H1 (cell line): ENCODE data around the gene RPGR. TPM values are rescaled to one million over a fixed set of nuclear protein-coding genes. Genes with fewer than 3 reads are reported as not detected.

Source experiments
- CTCF ChIA-PET: fragments of 300-600 bp; sonication (Branson Sonifier 250); formaldehyde crosslinking; loops from one replicate; lab custom pipeline; 2021; ENCODE audit not compliant: partially characterized antibody; lab: Charles Lee
- POLR2A ChIA-PET: fragments of 300-600 bp; sonication (Branson Sonifier 250); formaldehyde crosslinking; loops from one replicate; lab custom pipeline; 2021; ENCODE audit warnings: inconsistent platforms; ENCODE audit not compliant: partially characterized antibody; lab: Charles Lee
- DNase-seq, 2 experiments: peaks; one replicate each; pipeline versions ENCODE4 v3.0.0 to v3.0.0-alpha.2; 2010 to 2022; ENCODE audit warnings: low spot score in 2 of 2, low read depth in 1 of 2, mixed read lengths in 1 of 2
- FAIRE-seq: peaks from 2 replicates; lab custom pipeline; 2011; peaks lifted over from hg19 to GRCh38; lab: Jason Lieb, UNC
- H2AFZ ChIP-seq: 2 replicates; pipeline ENCODE4 v1.8.1; 2012; ENCODE audit warnings: low read length, inconsistent platforms
- H2AK5ac ChIP-seq: 2 replicates; pipeline ENCODE4 v1.6.1; 2013; ENCODE audit warnings: low read depth, low read length
- H2BK120ac ChIP-seq: replicated peaks from 2 replicates; pipeline ENCODE3; 2013; ENCODE audit warnings: low read depth, low read length, inconsistent platforms
- H2BK12ac ChIP-seq: 2 replicates; pipeline ENCODE4 v1.6.1; 2013; ENCODE audit warnings: low read depth, low read length
- H2BK15ac ChIP-seq: 2 replicates; pipeline ENCODE4 v1.6.1; 2013; ENCODE audit warnings: low read length
- H2BK20ac ChIP-seq: 2 replicates; pipeline ENCODE4 v1.6.1; 2013; ENCODE audit warnings: low read length
- H2BK5ac ChIP-seq: 2 replicates; pipeline ENCODE4 v1.6.1; 2013; ENCODE audit warnings: low read depth, low read length
- H3K14ac ChIP-seq: 2 replicates; pipeline ENCODE4 v1.6.1; 2013; ENCODE audit warnings: inconsistent platforms; ENCODE audit not compliant: insufficient read length
- H3K18ac ChIP-seq: 2 replicates; pipeline ENCODE4 v1.6.1; 2013; ENCODE audit warnings: low read length; ENCODE audit errors: extremely low read depth
- H3K23ac ChIP-seq: 2 replicates; pipeline ENCODE4 v1.6.1; 2013; ENCODE audit warnings: inconsistent platforms; ENCODE audit not compliant: insufficient read length
- H3K23me2 ChIP-seq: 2 replicates; pipeline ENCODE4 v1.6.1; 2013; ENCODE audit warnings: low read depth, low read length
- H3K27ac ChIP-seq: 2 replicates; pipeline ENCODE4 v1.6.1; 2011; ENCODE audit warnings: low read depth, low read length, inconsistent platforms
- H3K27me3 ChIP-seq, 4 experiments: replicated peaks in 1 of 4; 1 replicate in 1 of 4; 2 replicates in 3 of 4; pipeline versions ENCODE4 v1.6.1 to v1.8.1; 2011 to 2013; ENCODE audit warnings: low read length in 3 of 4, mild to moderate bottlenecking in 3 of 4, inconsistent platforms in 2 of 4, mixed read lengths in 2 of 4, moderate library complexity in 1 of 4; ENCODE audit not compliant: control insufficient read depth in 3 of 4, insufficient read depth in 3 of 4; ENCODE audit errors: extremely low read depth in 1 of 4
- H3K36me3 ChIP-seq, 4 experiments: 2 replicates each; pipeline versions ENCODE4 v1.6.1 to v1.8.1; 2011 to 2013; ENCODE audit warnings: mild to moderate bottlenecking in 4 of 4, low read length in 3 of 4, moderate library complexity in 2 of 4, control low read depth in 1 of 4, inconsistent platforms in 1 of 4; ENCODE audit not compliant: insufficient read depth in 4 of 4, control insufficient read depth in 2 of 4
- H3K4ac ChIP-seq: replicated peaks from 2 replicates; pipeline ENCODE3; 2013; ENCODE audit warnings: low read length, low read depth, mixed read lengths, inconsistent platforms; ENCODE audit not compliant: insufficient read length
- H3K4me1 ChIP-seq, 4 experiments: replicated peaks in 1 of 4; 1 replicate in 1 of 4; 2 replicates in 3 of 4; pipeline versions ENCODE4 v1.6.1 to v1.8.1; 2011 to 2013; ENCODE audit warnings: low read length in 3 of 4, inconsistent platforms in 2 of 4, mixed read lengths in 1 of 4; ENCODE audit not compliant: insufficient read depth in 4 of 4, control insufficient read depth in 3 of 4
- H3K4me2 ChIP-seq, 2 experiments: 2 replicates each; pipeline versions ENCODE4 v1.6.1 to v1.8.1; 2011 to 2013; ENCODE audit warnings: low read depth in 2 of 2, low read length in 2 of 2, control low read depth in 1 of 2, inconsistent platforms in 1 of 2, mild to moderate bottlenecking in 1 of 2; ENCODE audit not compliant: insufficient read depth in 1 of 2
- H3K4me3 ChIP-seq, 4 experiments: fragments of 200-600, 300-600 bp in 1 of 4; sonication (generic), shearing (Covaris generic), sonication (Bioruptor Twin) in 1 of 4; 2 replicates each; pipeline versions ENCODE4 v1.5.1 to v1.8.1; 2011 to 2016; ENCODE audit warnings: low read length in 4 of 4, low read depth in 3 of 4, control low read depth in 2 of 4, inconsistent platforms in 2 of 4, mild to moderate bottlenecking in 2 of 4, mixed read lengths in 1 of 4, moderate library complexity in 1 of 4; ENCODE audit not compliant: insufficient read depth in 2 of 4; ENCODE audit errors: extremely low read depth in 1 of 4
- H3K56ac ChIP-seq: replicated peaks from 2 replicates; pipeline ENCODE3; 2013; ENCODE audit warnings: low read depth, mild to moderate bottlenecking, mixed read lengths, low read length, inconsistent platforms; ENCODE audit not compliant: insufficient read length
- H3K79me1 ChIP-seq: 2 replicates; pipeline ENCODE4 v1.6.1; 2013; ENCODE audit warnings: low read depth, low read length, control low read depth
- H3K79me2 ChIP-seq, 2 experiments: 2 replicates each; pipeline versions ENCODE4 v1.6.1 to v1.8.1; 2012 to 2013; ENCODE audit warnings: low read length in 2 of 2, mild to moderate bottlenecking in 2 of 2, inconsistent platforms in 1 of 2; ENCODE audit not compliant: insufficient read depth in 2 of 2, control insufficient read depth in 1 of 2
- H3K9ac ChIP-seq, 4 experiments: replicated peaks in 1 of 4; 1 replicate in 1 of 4; 2 replicates in 3 of 4; pipeline versions ENCODE4 v1.6.1 to v1.8.1; 2011 to 2013; ENCODE audit warnings: low read depth in 3 of 4, low read length in 3 of 4, control low read depth in 2 of 4, mild to moderate bottlenecking in 2 of 4, moderate library complexity in 2 of 4, inconsistent platforms in 1 of 4; ENCODE audit errors: extremely low read depth in 1 of 4
- H3K9me3 ChIP-seq, 2 experiments: 2 replicates each; pipeline versions ENCODE4 v1.6.1 to v1.8.1; 2012 to 2013; ENCODE audit warnings: mild to moderate bottlenecking in 2 of 2, moderate library complexity in 2 of 2, control low read depth in 1 of 2, inconsistent platforms in 1 of 2, low read depth in 1 of 2, low read length in 1 of 2, mixed read lengths in 1 of 2; ENCODE audit not compliant: insufficient read depth in 2 of 2
- H4K20me1 ChIP-seq, 2 experiments: replicated peaks in 1 of 2; 2 replicates each; pipeline versions ENCODE3 to v1.8.1; 2011 to 2013; ENCODE audit warnings: inconsistent platforms in 2 of 2, low read length in 2 of 2, mild to moderate bottlenecking in 1 of 2; ENCODE audit not compliant: insufficient read depth in 2 of 2, control insufficient read depth in 1 of 2
- H4K5ac ChIP-seq: 2 replicates; pipeline ENCODE4 v1.6.1; 2013; ENCODE audit warnings: low read length, low read depth, mixed read lengths, inconsistent platforms; ENCODE audit not compliant: insufficient read length
- H4K8ac ChIP-seq: 2 replicates; pipeline ENCODE4 v1.8.0; 2013; ENCODE audit warnings: mild to moderate bottlenecking, moderate library complexity, low read length, inconsistent platforms; ENCODE audit not compliant: insufficient read depth; ENCODE audit errors: extremely low read depth
- H4K91ac ChIP-seq: replicated peaks from 2 replicates; pipeline ENCODE3; 2013; ENCODE audit warnings: low read length, mixed read lengths, inconsistent platforms; ENCODE audit not compliant: insufficient read length
- HDAC2 ChIP-seq, 2 experiments: fragments of 300-600 bp in 1 of 2; sonication (generic) in 1 of 2; IDR thresholded peaks; 2 replicates each; pipeline ENCODE4 v1.6.1; 2011 to 2012; ENCODE audit warnings: low read depth in 2 of 2, low read length in 2 of 2, mild to moderate bottlenecking in 2 of 2, moderate library complexity in 2 of 2, borderline replicate concordance in 1 of 2, inconsistent platforms in 1 of 2
- RNF2 ChIP-seq: fragments of 200-900, 300-1000 bp; sonication (generic); IDR thresholded peaks from 2 replicates; pipeline ENCODE4 v1.7.1; 2016; ENCODE audit warnings: borderline replicate concordance, low read depth, mild to moderate bottlenecking, antibody characterized with exemption, low read length; ENCODE audit not compliant: poor library complexity, severe bottlenecking; ENCODE audit errors: missing control alignments
- WGBS, 2 experiments: shearing (Covaris generic) in 1 of 2; methylation state at CpG; one replicate each; pipeline versions ENCODE4 v1.1.6 to v1.1.7; 2013 to 2015; ENCODE audit warnings: low lambda C conversion rate in 2 of 2, mixed read lengths in 2 of 2, inconsistent platforms in 1 of 2, low coverage in 1 of 2, missing lambda C conversion rate in 1 of 2; ENCODE audit not compliant: insufficient replicate concordance in 2 of 2, insufficient coverage in 1 of 2, insufficient read length in 1 of 2; ENCODE audit errors: extremely low coverage in 1 of 2, missing lambda C conversion rate in 1 of 2; 5-methylcytosine and 5-hydroxymethylcytosine counted together
- polyA plus RNA-seq, 7 experiments: library from polyadenylated mRNA; depleted of rRNA in 3 of 7; stranded (reverse) in 5 of 7; unstranded in 2 of 7; fragments of >200 nt in 5 of 7; fragments of 200-250 nt in 2 of 7; gene quantifications; 1 replicate in 5 of 7; 2 replicates in 1 of 7; 4 replicates in 1 of 7; pipeline versions ENCODE4 v1.2.1 to v1.2.3, GENCODE V29; 2011 to 2013; ENCODE audit warnings: missing spikeins in 2 of 7, mixed read lengths in 2 of 7
- total RNA-seq: library from RNA; stranded (reverse); fragmentation: NEBNext Ultra II Directional; extraction: Animal tissue kit (Norgen Biotek cat#: 25700); gene quantifications from 2 replicates; pipeline ENCODE4 v1.2.1, GENCODE V29; 2021
- TF ChIP-seq, protein P1 (sequence below): IDR thresholded peaks from 2 replicates; pipeline ENCODE4 v1.6.1; 2012; ENCODE audit warnings: inconsistent platforms

RPGR gene
- total and polyA plus RNA-seq, 2 of the 8 experiments (the other 6 are each of a cell fraction or from before 2014, with no cell fraction given) = 1.6 to 10.0 TPM

GRCh38 chrX:38368774-38369173 is 41.5 kb upstream of the RPGR start:
- Histone ChIP-seq H3K14ac (no peak overlapping the region), H3K36me3 (no peaks in the 10 kb centered on the region), H3K4me3 (no peak overlapping the region), H2AFZ (no peak overlapping the region), H3K27me3 (no peaks in the 10 kb centered on the region), H3K27ac (no peak overlapping the region), H3K18ac (no peak overlapping the region), H3K23ac (no peak overlapping the region), H2BK120ac (no peak overlapping the region), H3K79me1 (no peaks in the 10 kb centered on the region), H2BK12ac (no peak overlapping the region), H2BK20ac (no peak overlapping the region), H4K91ac (no peak overlapping the region), H3K4me2 (no peak overlapping the region), H4K8ac (no peak overlapping the region), H3K9me3 (no peaks in the 10 kb centered on the region), H3K9ac (no peak overlapping the region), H3K56ac (no peak overlapping the region), H2AK5ac (no peak overlapping the region), H2BK15ac (no peak overlapping the region), H3K4ac (no peak overlapping the region), H3K4me1 (no peaks in the 10 kb centered on the region), H3K79me2 (no peaks in the 10 kb centered on the region), H3K23me2 (no peaks in the 10 kb centered on the region), H4K20me1 (no peaks in the 10 kb centered on the region), H4K5ac (no peak overlapping the region), H2BK5ac (no peak overlapping the region)
- POLR2A ChIA-PET = no interaction called here
- CTCF ChIA-PET = no interaction called here
- 92% methylated on average over 2 of the region's 2 CpGs; no CpG with 5 or more reads in 1 of the 2 experiments for WGBS, 2 experiments
- FAIRE-seq (no peak), DNase-seq (no peak)
- TF ChIP-seq, protein P1, sequence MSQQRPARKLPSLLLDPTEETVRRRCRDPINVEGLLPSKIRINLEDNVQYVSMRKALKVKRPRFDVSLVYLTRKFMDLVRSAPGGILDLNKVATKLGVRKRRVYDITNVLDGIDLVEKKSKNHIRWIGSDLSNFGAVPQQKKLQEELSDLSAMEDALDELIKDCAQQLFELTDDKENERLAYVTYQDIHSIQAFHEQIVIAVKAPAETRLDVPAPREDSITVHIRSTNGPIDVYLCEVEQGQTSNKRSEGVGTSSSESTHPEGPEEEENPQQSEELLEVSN = no peak
- TF ChIP-seq HDAC2 (IDR thresholded peaks at IDR 0.05; ENCODE audit: borderline replicate concordance in 1 of 2, low read depth in 2 of 2, low read length in 2 of 2) (no peak), RNF2 (no peak)
